GM18499 (cell line): ENCODE measurements around the gene SP5.
"Not testable (repeated sequence)": the region's sequence is repeated elsewhere in the genome, so short reads cannot be mapped to it uniquely, and the experiment has no call there.

Experiments used
- ATAC-seq: cut with Tn5 transposase; IDR thresholded peaks from one replicate; pipeline ENCODE4 v1.9.1; 2021; ENCODE audit warnings: moderate number of reproducible peaks; ENCODE audit not compliant: insufficient read depth, unreplicated experiment

SP5 gene

DNA sequence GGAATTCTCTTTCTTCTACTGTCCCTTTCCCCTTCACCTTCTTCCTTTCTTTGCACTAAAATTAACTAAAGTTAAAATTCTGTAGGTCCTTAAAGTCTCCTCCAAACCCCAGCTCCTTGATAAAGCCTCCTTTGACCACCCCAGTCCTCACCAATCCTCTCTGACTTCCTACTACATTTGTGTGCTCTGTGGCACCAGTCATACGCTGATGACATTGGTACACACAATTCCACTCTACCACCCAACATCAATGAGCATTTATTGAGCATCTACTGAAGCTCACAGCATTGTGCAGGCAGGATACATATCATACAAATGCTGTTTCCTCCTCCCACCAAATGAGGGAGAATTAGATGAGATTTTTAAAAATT lies 4.5 kb upstream of the SP5 start:
- ATAC-seq, result no peak

DNA sequence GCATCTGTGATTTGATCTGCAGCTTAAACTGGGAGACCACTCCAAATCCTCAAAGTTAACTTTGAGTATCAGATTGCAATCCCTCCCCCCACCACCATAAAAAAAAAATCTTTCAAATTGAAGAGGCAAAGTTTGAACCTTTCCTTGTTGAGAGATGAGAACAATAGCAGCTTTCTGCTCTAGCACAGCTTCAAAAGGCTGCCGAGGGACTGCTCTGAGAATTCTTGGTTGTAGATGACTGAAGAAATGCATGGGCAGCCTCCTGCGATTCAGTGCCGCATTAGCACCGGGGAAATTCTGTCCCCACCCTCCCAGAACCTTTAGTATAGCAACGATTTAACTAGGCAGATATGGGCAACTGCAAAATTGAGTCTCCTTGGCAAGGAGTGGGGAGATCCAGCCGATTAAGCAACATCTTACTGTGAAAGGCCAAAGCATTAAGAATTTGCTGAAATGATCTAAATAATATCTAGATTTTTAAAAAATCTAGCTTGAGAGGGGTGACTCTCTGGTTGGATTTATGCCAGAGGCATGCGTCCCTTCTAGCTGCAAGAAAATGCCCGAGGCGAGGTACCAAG lies 3.9 kb upstream of the SP5 start:
- no peak for ATAC-seq

DNA sequence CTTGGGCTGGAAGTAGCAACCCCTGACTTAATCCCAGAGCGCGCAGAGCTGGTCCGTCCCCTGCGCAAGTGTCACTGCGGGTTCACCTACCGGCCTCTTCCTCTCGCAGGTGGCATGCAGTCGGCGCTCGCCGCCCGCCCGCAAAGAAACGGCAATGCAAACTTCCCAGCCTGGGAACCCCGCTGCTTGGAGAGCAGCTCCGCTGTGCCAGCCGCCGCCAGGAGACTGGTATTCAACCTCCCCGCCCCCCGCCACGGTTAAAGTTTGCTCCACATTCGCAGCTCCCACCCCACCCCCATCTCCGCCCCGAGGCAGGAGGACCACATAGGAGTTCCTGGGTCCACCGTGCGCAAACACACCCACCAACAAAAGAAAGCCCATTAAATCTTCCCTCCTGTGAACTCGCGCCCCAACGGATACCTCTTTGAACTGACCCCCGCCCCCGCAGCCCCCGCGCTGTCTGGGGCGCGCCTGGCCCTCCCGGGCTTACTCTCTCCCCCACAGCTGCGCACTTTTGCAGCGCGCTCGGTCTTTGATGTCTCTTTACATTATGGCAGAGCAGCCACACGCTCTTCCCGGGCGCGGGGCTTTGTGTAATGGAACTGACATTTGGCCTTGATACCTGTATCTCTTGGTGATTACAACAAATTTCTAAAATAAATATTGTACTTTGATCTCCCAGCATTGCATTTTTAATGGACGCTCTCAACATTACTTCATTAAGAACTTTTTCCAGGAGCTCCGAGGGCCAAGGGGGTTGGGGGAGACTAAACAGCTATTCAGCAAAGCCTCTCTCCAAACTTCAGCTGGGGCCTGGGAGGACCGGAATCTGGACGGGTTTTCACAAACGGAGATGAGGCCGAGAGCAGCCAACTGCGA lies 3.1 kb upstream of the SP5 start:
- ATAC-seq, result no peak

DNA sequence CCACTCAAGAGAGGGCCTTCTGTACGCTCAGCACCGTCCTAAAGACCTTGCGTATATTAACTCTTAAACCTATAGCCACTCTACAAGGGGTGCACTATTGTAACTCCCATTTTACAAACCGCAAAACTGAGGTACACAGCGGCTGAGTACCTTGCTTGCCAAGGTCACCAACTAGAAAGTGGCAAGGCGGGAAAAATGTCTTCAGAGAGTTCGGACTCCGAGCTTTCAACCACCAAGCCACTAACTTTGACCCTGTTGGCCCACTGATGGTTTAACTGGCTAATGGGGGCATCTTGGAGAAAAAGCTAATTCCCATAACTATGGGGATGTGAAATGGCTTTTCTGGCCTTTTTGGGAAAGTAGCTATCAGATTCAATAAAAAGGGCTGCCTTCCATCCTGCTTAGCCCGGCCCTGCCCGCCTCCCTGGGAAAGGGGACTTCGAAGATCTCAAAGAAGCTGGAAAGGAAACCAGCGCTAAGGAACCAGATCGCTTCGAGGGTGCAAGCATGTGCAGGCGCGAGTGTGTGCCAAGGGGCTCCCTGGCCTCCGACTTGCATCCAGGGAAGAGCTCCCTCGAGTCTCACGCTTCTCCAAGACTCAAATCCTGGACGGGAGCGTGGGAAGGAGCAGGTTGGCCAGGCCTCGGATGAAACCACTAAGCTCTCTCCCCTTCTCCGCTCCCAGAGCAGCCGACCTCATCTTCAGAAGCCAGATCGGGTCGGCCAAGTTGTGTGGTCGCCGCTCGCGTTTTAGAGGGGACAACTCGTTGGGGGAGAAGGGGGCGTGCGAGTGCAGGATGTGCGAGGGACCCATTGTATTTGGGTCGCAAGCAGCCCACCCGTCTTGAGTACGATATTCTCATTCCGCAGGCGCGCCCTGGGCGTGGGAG lies 2.2 kb upstream of the SP5 start:
- no peak for ATAC-seq

DNA sequence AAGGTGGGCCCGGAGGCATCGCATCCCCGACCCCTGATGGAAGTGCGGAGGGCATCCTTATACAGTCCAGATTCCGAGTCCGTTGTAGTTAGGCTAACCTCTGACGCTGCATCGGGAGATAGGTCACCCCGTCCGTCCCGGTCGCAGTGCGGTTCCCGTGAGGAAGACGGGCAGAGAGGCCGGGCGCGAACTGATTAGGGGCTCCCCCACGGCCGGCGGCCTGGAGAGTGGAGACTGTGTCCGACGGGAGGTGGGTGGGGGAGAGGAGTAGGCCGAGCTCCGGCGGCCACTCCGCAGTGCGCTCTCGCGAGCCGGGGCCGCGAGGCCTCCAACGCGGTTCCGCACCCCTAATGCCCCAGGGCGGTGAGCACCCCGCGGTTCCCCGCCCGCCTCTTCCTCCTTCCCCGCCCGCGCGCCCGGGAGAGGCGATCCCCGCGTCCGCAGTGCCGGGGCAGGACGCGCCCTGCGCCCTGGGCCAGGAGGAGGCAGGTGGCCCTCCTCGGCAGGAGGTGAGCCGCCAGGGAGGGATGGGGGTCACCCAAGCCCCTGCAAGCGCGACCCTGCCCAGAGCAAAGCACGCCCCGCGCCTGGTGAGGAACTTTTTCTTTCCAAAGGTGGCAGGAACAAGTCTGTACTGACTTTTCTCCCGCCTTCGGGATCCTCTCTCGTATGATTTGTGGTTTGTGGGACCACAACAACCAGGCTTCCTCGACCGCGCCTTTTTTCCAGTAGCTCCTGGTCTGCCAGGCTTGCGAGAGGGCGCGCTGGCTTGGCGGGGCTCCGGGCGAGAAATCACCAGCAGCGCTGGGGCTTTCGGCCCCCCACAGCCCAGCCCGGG lies 1.4 kb upstream of the SP5 start:
- ATAC-seq, result no peak

DNA sequence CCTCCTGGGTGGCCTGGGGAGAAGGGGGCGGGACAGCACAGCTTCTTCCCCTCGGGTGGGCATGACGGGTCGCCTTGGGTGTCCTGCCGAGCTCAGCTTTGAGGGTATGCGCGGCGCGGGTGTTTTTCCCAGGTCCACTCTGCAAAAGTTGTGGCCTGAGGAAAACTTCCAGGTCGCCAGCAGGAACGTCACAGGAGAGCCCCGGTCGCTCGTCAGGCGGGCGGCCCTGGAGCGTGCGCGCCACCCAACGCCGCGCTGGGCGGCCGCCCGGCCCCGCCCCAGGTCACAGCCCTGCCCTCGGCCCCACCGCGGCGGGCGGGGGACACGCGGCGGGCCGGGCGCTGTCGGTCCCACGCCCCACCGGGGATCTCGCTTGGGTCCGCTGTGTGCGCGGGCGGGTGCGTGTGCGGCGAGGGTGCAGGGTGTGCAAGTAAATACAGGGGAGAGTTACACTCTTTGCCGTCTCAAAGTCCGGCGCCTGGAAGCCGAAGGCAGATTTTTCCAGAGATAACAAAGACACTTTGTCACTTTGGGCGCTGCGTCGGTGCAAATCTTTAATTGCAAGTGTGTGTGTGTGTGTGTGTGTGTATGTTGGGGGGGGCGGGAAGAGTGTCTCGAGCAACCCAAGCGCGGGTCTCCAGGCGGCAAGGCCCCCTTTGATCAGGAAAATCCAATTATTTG lies 616 bp upstream of the SP5 start:
- ATAC-seq, result no peak

DNA sequence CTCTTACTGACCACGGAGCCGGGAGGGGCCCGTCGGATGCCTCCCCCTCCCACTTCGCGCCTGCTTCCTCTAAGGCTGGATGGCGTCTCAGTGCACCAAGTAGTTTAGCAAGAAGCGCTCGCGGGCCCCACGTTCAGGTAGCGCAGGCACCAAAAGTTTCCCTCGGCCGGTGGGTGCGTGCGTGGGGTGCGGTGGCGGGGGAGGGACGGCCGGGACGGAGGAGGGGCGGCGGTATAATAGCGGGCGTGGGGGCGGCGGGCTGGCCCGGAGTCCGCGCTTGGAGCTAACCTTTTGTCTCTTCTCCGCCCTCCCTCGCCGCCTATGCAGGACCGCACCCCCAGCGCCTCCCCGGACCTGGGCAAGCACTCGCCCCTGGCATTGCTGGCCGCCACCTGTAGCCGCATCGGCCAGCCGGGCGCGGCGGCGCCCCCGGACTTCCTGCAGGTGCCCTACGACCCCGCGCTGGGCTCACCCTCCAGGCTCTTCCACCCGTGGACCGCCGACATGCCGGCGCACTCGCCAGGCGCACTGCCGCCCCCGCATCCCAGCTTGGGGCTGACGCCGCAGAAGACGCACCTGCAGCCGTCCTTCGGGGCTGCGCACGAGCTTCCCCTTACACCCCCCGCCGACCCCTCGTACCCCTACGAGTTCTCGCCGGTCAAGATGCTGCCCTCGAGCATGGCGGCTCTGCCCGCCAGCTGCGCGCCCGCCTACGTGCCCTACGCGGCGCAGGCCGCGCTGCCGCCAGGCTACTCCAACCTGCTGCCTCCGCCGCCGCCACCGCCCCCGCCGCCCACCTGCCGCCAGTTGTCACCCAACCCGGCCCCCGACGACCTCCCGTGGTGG lies 1.0 kb downstream of the SP5 start:
- ATAC-seq, result no peak

DNA sequence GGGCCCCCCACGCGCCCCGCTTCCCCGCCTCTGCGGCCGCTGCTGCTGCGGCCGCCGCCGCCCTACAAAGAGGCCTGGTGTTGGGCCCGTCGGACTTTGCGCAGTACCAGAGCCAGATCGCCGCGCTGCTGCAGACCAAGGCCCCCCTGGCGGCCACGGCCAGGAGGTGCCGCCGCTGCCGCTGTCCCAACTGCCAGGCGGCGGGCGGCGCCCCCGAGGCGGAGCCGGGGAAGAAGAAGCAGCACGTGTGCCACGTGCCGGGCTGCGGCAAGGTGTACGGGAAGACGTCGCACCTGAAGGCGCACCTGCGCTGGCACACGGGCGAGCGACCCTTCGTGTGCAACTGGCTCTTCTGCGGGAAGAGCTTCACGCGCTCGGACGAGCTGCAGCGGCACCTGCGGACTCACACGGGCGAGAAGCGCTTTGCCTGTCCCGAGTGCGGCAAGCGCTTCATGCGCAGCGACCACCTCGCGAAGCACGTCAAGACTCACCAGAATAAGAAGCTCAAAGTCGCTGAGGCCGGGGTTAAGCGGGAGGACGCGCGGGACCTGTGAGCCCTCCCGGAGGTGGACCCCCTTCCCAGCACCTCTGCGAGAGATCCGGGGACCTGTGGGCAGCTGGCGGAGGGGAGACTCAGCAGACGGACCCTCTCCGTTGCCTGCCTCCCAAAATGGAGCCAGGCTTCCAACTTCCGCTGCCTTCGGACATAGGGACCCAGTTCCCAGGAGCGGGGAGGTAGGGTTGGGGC lies 1.9 kb downstream of the SP5 start:
- no peak for ATAC-seq

DNA sequence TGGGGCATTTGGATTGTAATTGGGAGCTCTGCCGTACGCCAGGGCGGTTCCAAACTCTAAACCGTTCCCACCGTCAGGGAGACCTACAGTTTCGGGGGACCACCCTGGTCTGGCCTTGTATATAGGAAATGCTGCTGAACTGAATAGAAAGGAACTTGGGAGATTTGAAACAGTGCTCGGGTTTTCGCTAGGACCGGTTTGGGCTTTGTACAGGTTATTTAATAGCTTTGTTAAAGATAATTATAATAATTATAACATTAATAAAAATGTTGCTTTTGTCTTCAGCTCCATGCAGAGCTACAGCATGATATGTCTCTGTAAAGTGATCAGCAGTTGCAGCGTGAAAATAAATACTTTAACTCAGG lies 2.4 kb downstream of the SP5 start:
- no peak for ATAC-seq

DNA sequence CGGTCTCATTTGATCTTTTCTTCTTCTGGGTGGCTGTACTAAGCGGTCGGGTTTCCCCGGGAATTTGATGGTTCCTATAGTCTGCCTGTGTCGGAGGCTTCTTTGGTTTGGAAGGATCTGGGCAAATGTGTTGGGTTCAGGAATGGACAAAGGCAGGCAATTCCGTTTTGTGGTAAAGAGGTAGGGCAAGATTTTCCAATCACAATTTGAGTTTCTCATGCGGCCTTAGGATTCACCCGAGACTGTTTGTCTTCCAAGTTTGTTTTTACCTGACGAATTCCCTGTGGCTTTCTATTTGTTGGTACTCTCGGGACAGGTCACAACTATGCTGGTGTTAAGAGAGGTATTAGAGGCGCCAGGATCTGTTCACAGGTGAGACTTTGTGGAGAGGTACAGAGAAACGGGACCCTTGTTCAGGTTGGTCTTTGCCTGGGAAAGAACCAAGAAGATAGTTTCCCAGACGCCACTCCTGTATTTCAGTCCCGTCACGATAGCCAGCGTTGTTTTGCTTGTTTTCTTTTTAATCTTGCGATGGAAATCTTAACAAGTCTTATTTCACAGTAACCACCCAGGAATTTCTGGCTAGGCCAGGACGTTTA lies 3.0 kb downstream of the SP5 start:
- no peak for ATAC-seq

DNA sequence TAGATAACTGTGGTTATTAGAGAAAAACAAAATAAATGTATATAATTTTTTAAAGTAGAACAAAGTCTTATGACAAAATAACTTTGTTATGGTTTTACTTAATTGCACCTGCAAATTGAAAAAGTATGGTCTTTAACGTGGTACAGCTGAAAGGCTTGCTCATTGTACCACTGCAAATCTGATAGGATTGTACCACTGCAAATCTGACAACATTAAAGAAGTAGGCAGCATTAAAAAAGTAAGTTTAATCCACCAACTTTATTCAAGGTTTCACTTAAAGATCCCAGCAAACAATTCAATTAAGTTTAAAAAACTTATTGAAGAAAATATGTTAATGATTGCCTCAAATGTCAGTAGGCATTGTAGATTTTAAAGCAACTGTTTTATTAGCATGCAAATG lies 4.7 kb downstream of the SP5 start:
- ATAC-seq, result no peak

DNA sequence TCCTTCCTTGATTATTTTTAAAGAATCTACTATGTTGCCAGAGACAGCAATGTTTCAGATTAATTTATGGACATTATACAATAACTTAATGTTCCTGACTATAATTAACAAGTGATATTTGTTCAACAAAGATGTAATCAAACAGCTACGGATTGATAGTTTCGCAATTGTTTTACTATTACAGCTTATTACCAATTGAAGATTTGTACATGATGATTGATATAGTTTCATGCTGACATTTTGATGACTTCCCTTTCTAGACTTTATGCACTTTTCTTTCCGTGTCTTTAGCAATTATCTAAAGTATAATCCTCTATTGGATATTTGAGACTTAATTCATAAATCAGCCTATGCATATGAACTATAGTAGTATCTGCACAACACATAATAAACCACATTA lies 6.5 kb downstream of the SP5 start:
- no peak for ATAC-seq

DNA sequence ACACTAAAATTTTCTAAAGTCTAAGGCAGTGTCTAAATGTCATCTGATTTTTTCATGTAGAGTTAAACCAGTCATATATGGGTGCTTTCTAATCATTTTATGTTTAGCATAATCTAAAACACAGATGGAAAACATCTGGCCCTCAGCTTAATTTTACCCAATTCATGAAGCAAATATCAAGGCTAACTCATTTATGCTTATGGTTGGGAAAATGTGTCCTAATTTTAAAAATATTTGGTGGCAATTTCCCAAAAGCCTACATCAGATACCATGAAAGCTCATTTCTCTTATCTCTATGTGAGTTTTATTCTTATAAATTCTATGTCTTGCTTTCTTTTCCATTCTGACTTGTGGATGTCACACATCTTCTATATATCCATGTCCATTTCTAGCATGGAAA lies 7.2 kb downstream of the SP5 start:
- no peak for ATAC-seq

DNA sequence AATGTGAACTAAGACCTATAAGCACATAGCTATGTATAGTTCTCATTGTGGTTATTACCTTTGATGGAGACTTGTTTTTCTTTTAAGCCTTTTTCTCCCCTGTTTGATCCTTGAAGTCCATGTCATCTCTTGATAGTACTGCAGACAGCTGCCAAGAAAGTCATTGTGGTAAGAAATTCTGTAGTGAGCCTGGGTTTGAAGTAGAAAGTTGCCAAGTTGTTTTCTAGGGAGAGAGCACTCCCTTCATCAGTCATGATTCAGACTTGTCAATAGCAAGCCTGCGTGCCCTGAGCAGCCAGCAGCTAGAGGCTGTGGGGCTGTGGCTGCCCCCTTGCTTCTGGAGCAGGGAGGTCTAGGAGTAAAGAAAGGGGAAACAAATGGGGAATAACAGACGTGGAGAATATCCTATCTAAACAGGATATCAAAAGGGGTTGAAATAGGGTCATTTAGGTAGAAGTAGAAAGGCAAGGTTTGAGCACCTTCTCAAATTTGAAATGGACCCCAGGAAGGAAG lies 8.4 kb downstream of the SP5 start:
- no peak for ATAC-seq

DNA sequence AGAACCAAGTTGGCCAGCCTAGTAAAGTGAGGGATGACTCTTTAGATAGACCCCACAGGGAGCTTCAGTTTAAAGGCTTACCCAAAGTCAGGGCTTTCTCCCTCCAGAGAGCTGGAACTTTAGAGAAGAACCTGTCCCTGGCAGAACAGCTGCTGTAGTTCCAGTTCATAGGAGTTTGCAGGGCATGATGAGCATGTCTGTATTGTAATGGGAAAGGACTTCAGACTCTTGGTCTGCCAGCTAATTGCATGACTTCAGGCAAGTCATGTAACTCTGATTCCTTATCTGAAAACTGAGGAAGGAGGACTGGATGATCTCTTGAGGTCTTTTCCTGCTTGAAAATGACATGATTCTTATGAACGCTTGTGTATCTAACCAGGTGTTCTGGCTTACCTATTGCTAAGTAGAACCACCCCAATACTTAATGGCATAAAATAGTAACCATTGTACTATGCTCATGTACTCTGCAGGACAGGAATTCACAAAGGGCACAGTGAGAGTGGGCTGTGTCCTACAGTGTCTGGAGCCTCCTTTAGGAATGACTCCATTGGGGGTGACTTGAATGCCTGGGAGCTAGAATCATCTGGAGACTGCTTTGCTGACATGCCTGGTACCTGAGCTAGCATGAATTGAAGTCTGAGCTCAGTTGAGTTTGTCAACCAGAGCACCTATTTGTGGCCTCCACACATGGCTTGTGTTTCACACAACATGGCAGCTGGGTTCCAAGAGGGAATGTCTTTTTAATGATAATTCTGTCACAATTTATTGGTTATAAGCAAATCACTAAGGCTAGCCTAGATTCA lies 18.9 kb downstream of the SP5 start:
- ATAC-seq, result no peak

DNA sequence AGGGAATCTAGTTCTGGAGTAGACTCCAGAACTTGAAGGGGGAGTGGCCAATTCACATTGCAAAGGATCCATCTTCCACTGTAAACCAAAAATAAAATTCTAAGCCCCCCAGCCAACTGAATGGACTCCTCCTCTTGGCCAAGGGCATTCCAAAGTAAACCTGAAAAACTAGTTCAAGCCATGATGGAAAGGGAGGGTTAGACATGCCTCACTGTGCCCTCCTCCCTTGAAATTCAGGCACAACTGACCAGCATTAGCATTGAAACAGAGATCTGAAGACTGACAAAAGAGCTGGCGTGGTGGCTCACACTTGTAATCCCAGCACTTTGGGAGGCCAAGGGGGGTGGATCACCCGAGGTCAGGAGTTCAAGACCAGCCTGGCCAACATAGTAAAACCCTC lies 19.5 kb downstream of the SP5 start:
- ATAC-seq, result not testable (repeated sequence)

DNA sequence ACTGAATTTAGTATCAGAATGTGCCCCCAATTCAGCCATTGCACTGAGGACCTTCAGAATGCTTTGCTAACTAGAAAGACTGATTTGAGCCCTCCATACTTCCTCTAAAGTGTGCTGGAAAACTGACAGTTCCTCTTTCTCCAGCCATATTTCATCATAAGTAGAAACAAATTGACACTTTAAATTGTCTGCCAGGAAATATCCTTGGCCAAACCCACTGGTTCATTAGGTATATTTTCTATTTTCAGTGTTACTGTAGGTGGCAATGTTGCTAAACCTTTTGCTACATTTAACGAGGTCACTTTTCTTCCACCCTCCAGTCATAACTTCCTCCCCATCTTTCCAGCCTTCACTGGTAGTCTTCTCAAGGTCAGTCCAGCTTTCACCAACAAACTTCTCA lies 21.5 kb downstream of the SP5 start:
- no peak for ATAC-seq
